Measurements from ENCODE around the gene DSG4.

DSG4 gene

GRCh38 chr18:31447530-31448191, 71.1 kb downstream of the DSG4 start, which contains the start of gene DSG3:
TSS of gene DSG3 (plus strand) at chr18:31447741. CDS start at chr18:31447878, 137 bp downstream.
- no peak for DNase-seq (ENCODE audit: low spot score)

DNA sequence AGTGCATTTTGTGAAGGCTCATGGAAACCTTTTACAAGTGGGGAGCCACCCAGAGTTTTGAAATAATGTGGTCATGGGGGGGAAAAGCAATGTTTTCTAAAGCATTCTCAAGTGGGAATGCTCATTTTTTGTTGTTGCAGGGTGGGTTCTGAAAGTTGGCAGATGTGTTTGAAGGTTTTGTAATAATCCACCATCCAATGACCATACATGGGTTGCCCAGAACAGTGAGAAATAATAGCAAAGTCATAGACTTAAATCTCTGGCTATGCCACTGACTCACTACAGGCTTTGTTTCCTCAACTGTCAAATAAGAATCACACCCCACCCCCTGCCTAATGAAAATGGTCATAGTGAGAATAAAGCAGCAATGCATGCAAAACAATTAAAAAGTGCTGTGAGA, 73.8 kb downstream of the DSG4 start:
- no peak for DNase-seq (ENCODE audit: low spot score)

DNA sequence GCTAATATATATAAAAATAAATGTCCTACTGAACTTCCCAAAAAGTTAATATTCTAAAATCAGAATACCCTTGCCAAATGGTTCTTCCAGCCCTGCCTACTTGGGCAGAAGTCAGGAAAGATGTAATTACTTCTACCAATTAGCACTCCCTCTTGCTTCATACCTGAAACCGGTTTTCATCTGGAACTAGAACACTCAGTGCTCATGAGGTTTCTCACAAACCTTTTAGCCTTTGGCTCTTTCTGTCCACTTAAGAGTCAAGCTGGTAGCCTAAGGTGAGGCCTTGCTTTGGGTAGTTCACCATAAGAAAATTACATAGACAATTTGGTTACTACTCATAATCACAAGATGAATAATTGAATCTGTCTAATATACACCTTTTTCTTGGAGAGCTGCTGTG, 75.0 kb downstream of the DSG4 start:
- DNase-seq (ENCODE audit: low spot score), result no peak

DNA sequence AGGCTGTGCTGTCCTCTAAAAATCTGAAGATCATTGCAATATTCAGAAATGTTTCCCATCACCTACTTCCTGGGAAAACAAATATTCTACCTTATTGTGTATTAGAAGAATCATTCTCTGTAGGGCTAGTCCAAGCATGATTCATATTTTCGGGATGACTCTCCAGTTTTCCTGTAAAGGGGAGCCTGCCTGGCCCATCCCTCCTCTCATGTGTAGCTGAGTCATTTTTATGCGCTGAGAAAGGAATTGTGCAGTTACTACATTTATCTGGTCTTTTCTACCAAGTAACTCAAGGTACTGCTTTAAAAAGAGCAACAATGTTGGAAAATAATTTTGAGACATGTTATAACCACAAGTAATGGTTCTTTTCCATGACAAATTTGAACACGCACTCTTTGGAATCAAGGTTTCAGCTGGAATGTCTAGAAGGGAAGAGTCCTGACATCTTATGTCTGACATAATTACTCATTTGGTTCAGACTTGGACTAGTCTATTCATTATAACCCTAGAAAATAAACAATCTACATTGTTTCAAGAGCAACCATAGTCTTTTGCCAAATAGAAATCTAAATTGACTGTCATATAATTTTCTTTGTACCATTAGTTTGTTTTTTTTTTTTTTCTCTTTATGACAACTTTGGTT, 77.6 kb downstream of the DSG4 start:
- no peak for DNase-seq (ENCODE audit: low spot score)
